Measurements from ENCODE around the gene DUSP6. TPM values are rescaled to one million over a fixed set of nuclear protein-coding genes. Genes with fewer than 3 reads are reported as not detected.

Gene DUSP6
- total and polyA plus RNA-seq, 2 of the 13 experiments (the other 11 are each of a cell fraction or from before 2014, with no cell fraction given), result 40.9 to 161 TPM

- TF ChIP-seq NAIF1 (CRISPR knock-in tag; IDR thresholded peaks at IDR 0.05; ENCODE audit: borderline replicate concordance) (peak; percentile 96), ZBTB20 (CRISPR knock-in tag; IDR thresholded peaks at IDR 0.05; ENCODE audit: borderline replicate concordance, low read depth) (peak; percentile 77; the same call in 1 of the 2 replicates), ZNF207 (IDR thresholded peaks at IDR 0.05; ENCODE audit: borderline replicate concordance) (no peak), NCOR1 (IDR thresholded peaks at IDR 0.05; ENCODE audit: borderline replicate concordance, low read length) (peak; percentile 62), RARG (CRISPR knock-in tag; IDR thresholded peaks at IDR 0.05; ENCODE audit: low read depth) (0 out of 2 replicates have a peak, but pooled peaks have one; percentile 81), MLLT10 (CRISPR knock-in tag; IDR thresholded peaks at IDR 0.05) (no peak), PPARG (CRISPR knock-in tag; conservative IDR thresholded peaks at IDR 0.05) (peak; percentile 49; the same call in 1 of the 2 replicates), BCL3 (CRISPR knock-in tag; IDR thresholded peaks at IDR 0.05) (no peak), HNF4G (IDR thresholded peaks at IDR 0.05; ENCODE audit: borderline replicate concordance, low read depth, low read length) (peak; percentile 56; the same call in 1 of the 2 replicates), HNF4G (CRISPR knock-in tag; IDR thresholded peaks at IDR 0.05; ENCODE audit: borderline replicate concordance, low read depth) (no peak), ZNF101 (CRISPR knock-in tag; IDR thresholded peaks at IDR 0.05; ENCODE audit: borderline replicate concordance, low read depth) (no peak), ATF4 (CRISPR knock-in tag; IDR thresholded peaks at IDR 0.05) (peak in 1 of 2 experiments; percentile 77; a peak in 2 of 4 replicates), ZNF549 (CRISPR knock-in tag; IDR thresholded peaks at IDR 0.05) (no peak), MNT (IDR thresholded peaks at IDR 0.05) (peak; percentile 75), ZNF703 (CRISPR knock-in tag; IDR thresholded peaks at IDR 0.05; ENCODE audit: borderline replicate concordance) (peak; percentile 72; the same call in 1 of the 2 replicates), PAX8 (CRISPR knock-in tag; IDR thresholded peaks at IDR 0.05; ENCODE audit: borderline replicate concordance) (no peak; the same call in none of the 2 replicates), ELF3 (CRISPR knock-in tag; IDR thresholded peaks at IDR 0.05) (peak; percentile 93), GRHL1 (CRISPR knock-in tag; conservative IDR thresholded peaks at IDR 0.05) (no peak), MTF1 (CRISPR knock-in tag; IDR thresholded peaks at IDR 0.05) (peak; percentile 27; the same call in 1 of the 2 replicates), MTA1 (CRISPR knock-in tag; IDR thresholded peaks at IDR 0.05; ENCODE audit: borderline replicate concordance) (peak; percentile 53; the same call in 1 of the 2 replicates), ADNP (CRISPR knock-in tag; IDR thresholded peaks at IDR 0.05) (no peak), THYN1 (CRISPR knock-in tag; IDR thresholded peaks at IDR 0.05; ENCODE audit: borderline replicate concordance, low read depth) (no peak), ZNF773 (CRISPR knock-in tag; IDR thresholded peaks at IDR 0.05; ENCODE audit: borderline replicate concordance) (no peak)
These were observed at the start of gene DUSP6 (continued) for GRCh38 chr12:89352492-89353187.
